ENCODE data around the gene PEX3. TPM values are rescaled to one million over a fixed set of nuclear protein-coding genes. Genes with fewer than 3 reads are reported as not detected.

Gene PEX3
- total RNA-seq, 2 donors from 2014 or later: 8.3 to 50.0 TPM

GRCh38 chr6:143515766-143516355 is 65.3 kb downstream of the PEX3 start:
- H3K9me3 Mint-ChIP-seq: no peaks in the 10 kb centered on the region
- DNase-seq (ENCODE audit: low spot score in 2 of 2) (no peak), ATAC-seq (no peak)
- H3K36me3 Mint-ChIP-seq: peaks cover 6 to 18% of the 10 kb centered on the region in 2 donors
- no peak overlapping the region for H3K27ac Mint-ChIP-seq

GRCh38 chr6:143516690-143517446 is 66.3 kb downstream of the PEX3 start:
- ATAC-seq: no peak
- no peak for DNase-seq (ENCODE audit: low spot score in 2 of 2)
- Mint-ChIP-seq H3K27ac (peak overlapping the region in 1 of 2 donors; percentile 3), H3K36me3 (peaks cover 0 to 9% of the 10 kb centered on the region in 2 donors), H3K9me3 (no peaks in the 10 kb centered on the region)

DNA sequence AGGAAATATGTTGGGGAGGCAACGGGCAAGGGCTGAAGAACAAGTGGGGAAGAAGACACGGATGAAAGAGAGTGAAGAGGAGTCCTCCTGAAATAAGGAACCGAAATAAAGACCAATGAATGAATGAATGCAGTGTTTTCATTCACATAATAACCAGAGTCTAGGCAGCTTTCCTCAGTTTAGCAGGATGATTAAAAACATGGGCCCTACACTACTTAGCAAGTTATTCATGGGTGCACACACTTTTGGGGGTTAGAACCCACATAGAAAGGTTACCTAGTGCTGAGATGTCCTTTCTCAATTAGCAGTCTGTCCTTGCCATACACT is 66.8 kb downstream of the PEX3 start:
- Mint-ChIP-seq H3K27ac (peak overlapping the region in 1 of 2 donors; percentile 3), H3K9me3 (no peaks in the 10 kb centered on the region), H3K36me3 (peaks cover 0 to 7% of the 10 kb centered on the region in 2 donors)
- DNase-seq (ENCODE audit: low spot score in 2 of 2) (no peak), ATAC-seq (no peak)

DNA sequence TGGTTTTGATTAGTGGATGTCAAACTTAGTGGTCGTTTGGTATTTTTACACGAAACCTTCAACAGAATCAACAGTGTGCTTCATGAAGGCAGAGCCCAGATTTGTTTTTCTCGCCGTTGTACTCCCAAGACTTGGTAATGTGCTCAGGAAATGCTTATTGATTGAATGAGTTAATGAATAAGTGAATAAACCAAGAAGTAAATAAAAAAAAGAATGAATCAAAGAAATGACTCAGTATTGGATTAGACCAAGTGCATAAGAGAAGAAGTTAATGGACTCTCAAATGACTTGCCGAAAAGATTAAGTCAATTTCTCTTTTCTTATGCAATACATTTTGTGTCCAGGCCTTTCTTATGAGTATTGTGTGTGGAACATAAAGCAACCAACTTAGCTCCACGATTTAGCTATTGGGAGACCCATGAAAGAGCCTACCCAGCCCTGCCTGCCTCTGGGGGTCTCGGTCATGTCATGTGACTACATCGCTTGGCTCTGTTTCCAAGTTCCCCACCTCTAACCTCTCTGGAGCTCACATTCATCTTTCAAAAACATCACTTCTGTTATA is 71.5 kb downstream of the PEX3 start:
- H3K36me3 Mint-ChIP-seq: peaks cover 0 to 11% of the 10 kb centered on the region in 2 donors
- ATAC-seq (no peak), DNase-seq (ENCODE audit: low spot score in 2 of 2) (no peak)
- H3K9me3 Mint-ChIP-seq: peaks cover 0 to 8% of the 10 kb centered on the region in 2 donors
- H3K27ac Mint-ChIP-seq: no peak overlapping the region

DNA sequence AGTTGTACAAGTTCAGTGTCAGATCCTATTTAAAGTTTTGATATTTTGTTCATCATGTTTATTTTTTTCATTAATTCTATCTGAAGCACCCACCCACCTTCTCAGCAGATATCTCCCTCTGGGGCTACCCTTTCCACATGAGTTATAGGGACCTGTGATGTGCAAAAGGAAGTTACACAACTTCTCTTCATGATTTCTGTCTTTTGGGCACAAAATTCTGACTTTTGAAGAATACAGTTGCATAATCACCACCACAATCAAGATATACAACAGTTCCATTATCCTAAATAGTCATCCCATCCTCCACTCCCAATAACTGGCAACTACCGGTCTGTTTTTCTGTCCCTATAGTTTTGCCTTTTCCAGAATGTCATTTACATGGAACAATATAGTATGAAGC is 74.8 kb downstream of the PEX3 start:
- peaks cover 0 to 11% of the 10 kb centered on the region in 2 donors for H3K36me3 Mint-ChIP-seq
- no peak for ATAC-seq
- DNase-seq (ENCODE audit: low spot score in 2 of 2): no peak
- H3K9me3 Mint-ChIP-seq: peaks cover 0 to 8% of the 10 kb centered on the region in 2 donors
- no peak overlapping the region for H3K27ac Mint-ChIP-seq

DNA sequence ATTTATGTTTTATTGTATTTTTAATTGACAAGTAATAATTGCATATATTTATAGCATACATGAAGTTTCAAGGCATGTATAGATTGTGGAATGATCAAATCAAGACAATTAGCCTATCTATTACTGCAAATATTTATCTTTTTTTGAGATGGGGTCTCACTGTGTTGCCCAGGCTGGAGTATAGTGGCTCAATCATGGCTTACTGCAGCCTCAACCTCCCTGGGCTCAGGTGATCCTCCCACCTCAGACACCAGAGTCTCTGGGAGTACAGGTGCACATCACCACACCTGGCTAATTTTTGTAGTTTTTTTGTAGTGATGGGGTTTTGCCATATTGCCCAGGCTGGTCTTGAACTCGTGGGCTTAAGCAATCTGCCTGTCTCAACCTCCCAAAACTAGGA is 77.1 kb downstream of the PEX3 start:
- H3K36me3 Mint-ChIP-seq: peaks cover 0 to 11% of the 10 kb centered on the region in 2 donors
- H3K27ac Mint-ChIP-seq: peak overlapping the region in 1 of 2 donors; percentile 81
- peaks cover 0 to 8% of the 10 kb centered on the region in 2 donors for H3K9me3 Mint-ChIP-seq
- DNase-seq (ENCODE audit: low spot score in 2 of 2): no peak
- ATAC-seq: no peak

DNA sequence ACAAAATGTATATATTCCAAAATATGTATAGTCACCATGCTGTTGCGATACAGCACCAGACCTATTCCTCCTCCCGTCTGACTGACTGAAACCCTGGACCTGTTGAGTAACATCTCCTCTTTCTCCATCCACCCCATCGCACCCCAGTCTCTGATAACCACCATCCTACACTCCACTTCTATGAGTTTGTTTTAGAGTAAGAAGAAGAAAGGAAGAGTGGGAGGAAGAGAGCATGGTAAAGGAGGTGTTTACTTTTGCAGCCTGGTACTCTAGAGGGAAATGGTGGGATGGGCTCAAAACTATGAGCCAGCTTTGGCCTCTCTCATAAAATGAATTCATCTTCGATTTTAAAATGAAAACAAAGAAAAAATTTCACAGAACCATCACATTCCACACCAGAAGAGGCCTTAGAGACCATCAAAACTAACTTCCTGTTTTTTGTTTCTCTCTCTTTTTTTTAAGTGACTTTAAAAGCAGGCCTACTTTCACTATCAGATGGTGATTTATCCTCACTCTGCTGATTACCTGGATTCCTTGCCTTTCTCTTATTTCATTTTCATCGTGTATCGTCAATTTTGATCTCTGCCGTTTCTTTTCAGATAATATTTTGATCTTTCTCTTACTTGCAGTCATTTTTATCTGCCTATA is 77.7 kb downstream of the PEX3 start:
- Mint-ChIP-seq H3K36me3 (peaks cover 0 to 10% of the 10 kb centered on the region in 2 donors), H3K9me3 (peaks cover 0 to 8% of the 10 kb centered on the region in 2 donors), H3K27ac (peak overlapping the region; percentile 32 to 81)
- DNase-seq (ENCODE audit: low spot score in 2 of 2) (no peak), ATAC-seq (peak; percentile 43 to 75)

GRCh38 chr6:143529095-143529494 is 78.5 kb downstream of the PEX3 start:
- peak in 1 of 2 donors; percentile 61 for ATAC-seq
- no peak for DNase-seq (ENCODE audit: low spot score in 2 of 2)
- peak overlapping the region in 1 of 2 donors; percentile 81 for H3K27ac Mint-ChIP-seq
- peaks cover 0 to 2% of the 10 kb centered on the region in 2 donors for H3K9me3 Mint-ChIP-seq
- peaks cover 0 to 2% of the 10 kb centered on the region in 2 donors for H3K36me3 Mint-ChIP-seq

GRCh38 chr6:143531720-143532499 is 81.3 kb downstream of the PEX3 start:
- DNase-seq (ENCODE audit: low spot score in 2 of 2) (no peak), ATAC-seq (peak in 1 of 2 donors; percentile 57)
- Mint-ChIP-seq H3K27ac (no peak overlapping the region), H3K9me3 (no peaks in the 10 kb centered on the region), H3K36me3 (no peaks in the 10 kb centered on the region)

DNA sequence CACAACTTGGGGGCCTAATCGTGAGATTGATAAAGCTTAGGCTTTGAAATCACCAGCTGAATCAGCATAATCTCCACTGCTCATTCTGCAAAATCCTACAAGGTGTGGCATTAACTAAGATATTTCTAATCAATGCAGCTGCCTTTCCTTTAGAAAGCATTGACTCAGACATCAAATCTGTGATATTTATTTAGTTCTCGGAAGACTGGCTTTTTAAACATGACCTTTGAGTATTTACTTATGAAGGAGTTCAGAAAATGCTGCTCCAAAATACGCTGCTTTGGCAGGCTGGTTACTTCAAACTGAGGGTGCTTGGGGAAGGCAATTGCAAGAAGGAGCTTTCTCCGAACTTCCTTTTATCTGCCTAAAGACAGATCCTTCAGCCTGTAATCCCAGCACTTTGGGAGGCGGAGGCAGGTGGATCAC is 84.6 kb downstream of the PEX3 start:
- DNase-seq (ENCODE audit: low spot score in 2 of 2) (no peak), ATAC-seq (no peak)
- no peak overlapping the region for H3K27ac Mint-ChIP-seq
- H3K9me3 Mint-ChIP-seq: no peaks in the 10 kb centered on the region
- no peaks in the 10 kb centered on the region for H3K36me3 Mint-ChIP-seq

DNA sequence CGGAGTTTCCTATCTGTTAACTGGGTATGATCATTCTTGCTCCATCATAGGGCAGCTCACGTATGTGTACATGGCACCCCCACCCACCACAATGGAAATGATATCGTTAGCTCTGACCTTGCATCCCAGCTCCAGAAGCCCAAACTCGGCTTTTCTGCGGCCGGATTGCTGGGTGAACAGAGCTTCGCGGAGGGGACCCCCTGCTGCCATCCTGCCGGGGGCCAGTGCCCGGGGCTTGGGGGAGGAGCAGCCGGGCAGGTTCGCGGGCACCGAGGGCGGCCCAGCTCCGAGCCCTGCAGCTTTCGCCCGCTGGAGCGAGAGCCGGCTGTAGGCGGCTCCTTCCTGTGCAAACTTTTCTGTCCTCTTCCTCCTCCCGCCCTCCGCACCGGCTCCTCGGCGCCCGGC is 85.9 kb downstream of the PEX3 start:
- Mint-ChIP-seq H3K36me3 (no peaks in the 10 kb centered on the region), H3K9me3 (no peaks in the 10 kb centered on the region), H3K27ac (peak overlapping the region in 1 of 2 donors; percentile 23)
- peak; percentile 76 to 78 for ATAC-seq
- peak; percentile 58 to 74 for DNase-seq (ENCODE audit: low spot score in 2 of 2)

GRCh38 chr6:143536866-143537691 is 86.5 kb downstream of the PEX3 start:
- Mint-ChIP-seq H3K9me3 (no peaks in the 10 kb centered on the region), H3K27ac (peak overlapping the region; percentile 52 to 77), H3K36me3 (no peaks in the 10 kb centered on the region)
- peak; percentile 63 to 66 for DNase-seq (ENCODE audit: low spot score in 2 of 2)
- ATAC-seq: peak; percentile 72 to 77

DNA sequence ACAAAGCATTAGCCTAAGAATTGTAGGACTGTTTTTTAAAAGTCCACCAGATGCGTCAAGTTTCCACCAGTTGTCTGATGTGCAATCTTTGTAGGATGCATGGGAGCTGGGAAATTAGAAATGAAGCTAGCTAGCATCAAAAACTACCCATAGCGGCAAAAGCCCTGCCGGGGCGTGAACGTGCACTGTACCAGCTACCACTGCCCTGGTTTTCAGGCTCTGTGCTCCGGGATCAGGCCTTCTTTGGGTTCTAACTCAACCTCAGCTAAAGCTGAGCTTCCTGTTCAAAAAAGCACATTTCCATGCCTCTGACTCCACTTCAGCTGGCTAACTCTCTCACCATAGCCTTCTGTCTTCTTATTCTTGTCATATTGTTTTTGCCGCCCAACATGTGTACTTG is 87.8 kb downstream of the PEX3 start:
- DNase-seq (ENCODE audit: low spot score in 2 of 2): no peak
- H3K27ac Mint-ChIP-seq: peak overlapping the region in 1 of 2 donors; percentile 67
- no peak for ATAC-seq
- H3K9me3 Mint-ChIP-seq: no peaks in the 10 kb centered on the region
- no peaks in the 10 kb centered on the region for H3K36me3 Mint-ChIP-seq

DNA sequence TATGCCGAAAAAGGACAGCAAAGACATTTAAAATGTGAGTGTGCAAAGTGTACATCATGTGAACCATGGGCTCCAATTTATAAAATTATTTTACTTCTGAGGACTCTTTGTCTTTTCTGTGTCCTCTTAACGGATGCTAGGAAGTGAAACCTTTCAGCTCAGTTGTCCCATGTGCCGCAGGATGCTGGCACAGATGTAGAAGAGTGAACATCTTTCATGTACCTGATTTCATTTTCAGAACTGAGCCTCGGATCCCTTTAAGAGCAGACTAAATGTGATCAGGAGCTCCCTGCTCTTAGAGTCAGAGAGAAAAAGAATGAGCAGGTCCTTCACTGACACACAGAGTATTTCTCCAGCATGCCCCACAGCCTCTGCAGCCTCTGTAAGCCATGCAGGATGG is 88.5 kb downstream of the PEX3 start:
- Mint-ChIP-seq H3K36me3 (no peaks in the 10 kb centered on the region), H3K9me3 (no peaks in the 10 kb centered on the region), H3K27ac (peak overlapping the region in 1 of 2 donors; percentile 67)
- ATAC-seq: peak in 1 of 2 donors; percentile 19
- DNase-seq (ENCODE audit: low spot score in 2 of 2): no peak

GRCh38 chr6:143539734-143540133 is 89.1 kb downstream of the PEX3 start:
- Mint-ChIP-seq H3K36me3 (no peaks in the 10 kb centered on the region), H3K9me3 (no peaks in the 10 kb centered on the region), H3K27ac (peak overlapping the region in 1 of 2 donors; percentile 51)
- DNase-seq (ENCODE audit: low spot score in 2 of 2) (no peak), ATAC-seq (no peak)

- Mint-ChIP-seq H3K27ac (no peak overlapping the region), H3K36me3 (no peaks in the 10 kb centered on the region), H3K9me3 (no peaks in the 10 kb centered on the region)
- DNase-seq (ENCODE audit: low spot score in 2 of 2): no peak
- no peak for ATAC-seq
These were observed 89.6 kb downstream of the PEX3 start for GRCh38 chr6:143540192-143540591.
